ENCODE data around the gene LSMEM2.
"Not testable (repeated sequence)": the region's sequence is repeated elsewhere in the genome, so short reads cannot be mapped to it uniquely, and the experiment has no call there.

The LSMEM2 gene

GRCh38 chr3:50278123-50278879 is 586 bp upstream of the LSMEM2 start:
- no peak for DNase-seq (ENCODE audit: low read depth, low spot score)

GRCh38 chr3:50279255-50280016 is 549 bp downstream of the LSMEM2 start:
- DNase-seq (ENCODE audit: low read depth, low spot score): no peak

GRCh38 chr3:50284121-50284520 is 5.2 kb downstream of the LSMEM2 start:
- DNase-seq (ENCODE audit: low read depth, low spot score): not testable (repeated sequence)

DNA sequence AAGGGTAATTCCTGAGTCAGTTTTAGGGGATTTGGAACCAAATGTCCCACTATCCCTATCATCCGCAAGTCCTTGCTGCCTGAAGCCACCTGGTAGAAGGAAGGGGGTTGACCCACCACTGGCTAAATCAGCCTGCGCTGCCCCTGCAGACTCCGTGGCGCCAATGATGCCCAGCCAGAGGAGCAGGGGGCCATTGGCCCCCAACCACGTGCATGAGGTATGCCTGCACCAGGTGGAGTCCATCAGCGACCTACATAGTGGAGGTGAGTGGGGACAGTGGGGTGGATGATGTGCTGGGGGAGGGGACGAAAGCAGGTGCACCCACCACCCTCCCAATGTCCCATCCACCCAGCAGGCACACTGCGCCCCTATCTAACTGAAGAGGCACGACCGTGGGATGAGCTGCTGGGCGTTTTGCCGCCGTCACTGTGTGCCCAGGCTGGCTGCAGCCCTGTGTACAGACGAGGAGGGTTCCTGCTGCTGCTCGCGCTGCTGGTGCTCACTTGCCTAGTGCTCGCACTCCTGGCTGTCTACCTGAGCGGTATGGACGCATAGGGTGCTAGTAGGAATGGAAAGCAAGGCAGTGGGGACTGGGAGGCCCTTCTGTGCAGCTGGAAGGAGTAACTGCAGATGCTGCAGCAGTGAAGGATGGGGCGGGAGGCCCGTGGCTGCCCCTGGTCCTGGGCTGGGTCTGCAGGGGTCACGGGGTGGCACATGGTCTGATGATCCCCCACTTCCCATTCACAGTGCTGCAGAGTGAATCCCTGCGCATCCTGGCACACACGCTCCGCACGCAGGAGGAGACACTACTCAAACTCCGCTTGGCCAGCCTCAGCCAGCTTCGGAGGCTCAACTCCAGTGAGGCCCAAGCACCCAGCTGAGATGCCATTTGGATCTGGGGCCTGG is 7.7 kb downstream of the LSMEM2 start:
- no peak for DNase-seq (ENCODE audit: low read depth, low spot score)

- DNase-seq (ENCODE audit: low read depth, low spot score): no peak
These were observed 8.4 kb downstream of the LSMEM2 start for GRCh38 chr3:50287262-50287661.

DNA sequence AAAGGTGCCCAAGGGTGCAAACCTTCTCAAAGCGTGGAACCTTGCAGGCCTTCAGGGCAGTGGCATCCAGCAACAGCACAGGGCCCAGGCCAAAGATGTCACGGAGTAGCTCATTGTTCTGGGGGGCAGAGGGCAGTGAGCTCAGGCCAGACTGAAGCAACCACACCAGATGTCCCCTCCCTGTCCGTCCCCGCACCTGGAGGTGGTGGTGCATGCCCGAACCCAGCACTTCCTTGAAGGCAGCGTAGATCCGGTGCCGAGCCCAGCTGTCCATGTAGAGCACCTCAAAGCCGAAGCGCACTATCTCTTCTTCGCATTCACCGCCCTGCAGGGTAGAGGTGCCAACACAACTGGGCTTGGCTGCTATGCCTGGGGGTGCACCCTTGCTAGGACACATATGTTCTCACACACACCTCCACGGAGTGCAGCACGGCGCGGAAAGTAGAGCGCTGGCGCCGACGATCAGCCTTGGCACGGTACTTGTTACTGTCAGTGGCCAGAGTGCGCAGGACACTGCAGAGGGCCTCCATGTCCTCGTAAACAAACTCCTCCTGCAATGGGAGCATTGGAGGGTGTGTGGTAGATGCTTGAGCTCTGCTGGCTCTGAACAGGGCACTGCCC is 9.6 kb downstream of the LSMEM2 start:
- DNase-seq (ENCODE audit: low read depth, low spot score): no peak

- DNase-seq (ENCODE audit: low read depth, low spot score): no peak
These were observed 10.2 kb downstream of the LSMEM2 start for GRCh38 chr3:50289130-50289529.

DNA sequence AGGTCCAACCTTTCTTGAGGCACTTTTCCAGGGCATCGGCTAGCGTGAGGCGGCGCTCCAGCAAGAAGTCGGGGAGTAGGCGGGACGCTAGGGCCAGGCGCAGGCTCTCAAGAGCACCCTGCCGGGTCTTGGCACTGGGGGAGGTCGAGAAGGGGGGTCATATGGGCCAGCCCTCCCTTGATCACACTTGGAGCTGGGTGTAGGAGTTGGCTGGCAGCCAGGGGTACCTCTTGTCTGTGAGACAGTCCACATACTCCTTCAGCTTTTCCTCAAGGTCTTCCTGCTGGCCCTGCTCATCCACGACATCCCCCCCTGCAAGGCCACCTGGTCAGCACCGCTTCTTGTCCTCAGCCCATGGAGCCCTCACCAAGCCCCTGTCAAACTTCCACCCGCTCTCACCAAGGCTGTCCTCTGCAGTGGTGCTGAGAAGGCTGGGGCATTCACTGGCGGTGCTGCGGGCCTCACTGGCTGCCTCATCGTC is 11.3 kb downstream of the LSMEM2 start:
- DNase-seq (ENCODE audit: low read depth, low spot score): no peak

GRCh38 chr3:50292159-50293078 is 13.5 kb downstream of the LSMEM2 start, which contains the start of gene IFRD2:
TSS of gene IFRD2 (minus strand) at chr3:50292429. CDS start at chr3:50292274, 155 bp downstream.
- DNase-seq (ENCODE audit: low read depth, low spot score): peak; percentile 94

- DNase-seq (ENCODE audit: low read depth, low spot score): no peak
These were observed 14.4 kb downstream of the LSMEM2 start for GRCh38 chr3:50293079-50293801.

DNA sequence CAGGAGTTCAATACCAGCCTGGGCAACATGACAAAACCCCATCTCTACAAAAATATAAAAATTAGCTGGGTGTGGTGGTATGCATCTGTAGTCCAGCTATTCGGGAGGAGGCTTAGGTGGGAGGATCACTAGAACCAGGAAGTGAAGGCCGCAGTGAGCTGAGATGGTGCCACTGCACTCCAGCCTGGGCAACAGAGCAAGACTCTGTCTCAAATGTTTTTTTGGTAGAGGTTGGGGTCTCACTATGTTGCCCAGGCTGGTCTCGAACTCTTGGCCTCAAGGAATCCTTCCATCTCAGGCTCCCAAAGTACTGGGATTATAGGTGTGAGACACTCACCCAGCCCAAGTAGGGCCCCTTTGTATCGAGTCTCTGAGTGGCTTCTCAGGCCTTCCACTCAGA is 15.2 kb downstream of the LSMEM2 start:
- no peak for DNase-seq (ENCODE audit: low read depth, low spot score)

- DNase-seq (ENCODE audit: low read depth, low spot score): no peak
These were observed 15.9 kb downstream of the LSMEM2 start for GRCh38 chr3:50294492-50295403.

DNA sequence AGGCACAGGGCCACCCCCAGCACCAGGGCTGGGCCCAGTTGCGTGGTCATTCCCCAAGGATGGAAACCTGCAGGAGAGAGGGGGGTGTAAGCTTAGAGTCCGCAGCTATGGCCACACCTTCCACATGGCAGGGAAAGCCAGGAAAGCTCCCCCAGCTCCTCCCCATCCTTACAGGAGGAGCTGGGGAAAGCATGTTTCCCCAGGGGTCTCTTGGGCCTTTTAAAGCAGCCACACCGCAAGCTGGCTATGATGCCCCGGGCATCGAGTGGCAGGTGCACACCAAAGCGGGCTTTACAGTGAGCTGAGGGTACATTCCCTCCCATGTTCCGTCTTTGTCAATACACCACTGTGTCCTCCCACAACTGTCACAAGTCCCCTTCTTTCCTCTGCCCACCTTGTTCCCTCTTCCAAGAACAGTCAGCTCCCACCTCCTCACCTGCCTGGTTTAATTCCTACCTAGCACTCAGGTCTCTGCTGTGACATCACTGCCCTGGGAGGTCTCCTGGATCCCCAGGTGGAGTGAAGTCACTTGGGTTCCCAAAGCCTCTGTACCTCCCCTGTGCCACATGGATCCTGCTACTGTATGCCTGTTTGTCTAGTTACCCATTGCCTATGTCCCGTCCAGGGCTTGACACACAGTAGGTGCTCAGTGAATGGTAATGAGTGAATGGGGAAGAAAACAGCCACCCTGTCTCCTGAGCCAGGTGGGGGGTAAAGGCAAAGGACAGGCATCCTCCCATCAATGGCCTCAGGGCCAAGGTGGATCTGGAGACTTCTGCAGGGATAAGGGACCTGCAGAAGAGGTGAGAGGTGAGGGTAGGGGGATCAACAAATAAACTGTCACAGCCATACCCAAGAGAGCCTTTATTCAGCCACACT is 16.9 kb downstream of the LSMEM2 start:
- DNase-seq (ENCODE audit: low read depth, low spot score): no peak

DNA sequence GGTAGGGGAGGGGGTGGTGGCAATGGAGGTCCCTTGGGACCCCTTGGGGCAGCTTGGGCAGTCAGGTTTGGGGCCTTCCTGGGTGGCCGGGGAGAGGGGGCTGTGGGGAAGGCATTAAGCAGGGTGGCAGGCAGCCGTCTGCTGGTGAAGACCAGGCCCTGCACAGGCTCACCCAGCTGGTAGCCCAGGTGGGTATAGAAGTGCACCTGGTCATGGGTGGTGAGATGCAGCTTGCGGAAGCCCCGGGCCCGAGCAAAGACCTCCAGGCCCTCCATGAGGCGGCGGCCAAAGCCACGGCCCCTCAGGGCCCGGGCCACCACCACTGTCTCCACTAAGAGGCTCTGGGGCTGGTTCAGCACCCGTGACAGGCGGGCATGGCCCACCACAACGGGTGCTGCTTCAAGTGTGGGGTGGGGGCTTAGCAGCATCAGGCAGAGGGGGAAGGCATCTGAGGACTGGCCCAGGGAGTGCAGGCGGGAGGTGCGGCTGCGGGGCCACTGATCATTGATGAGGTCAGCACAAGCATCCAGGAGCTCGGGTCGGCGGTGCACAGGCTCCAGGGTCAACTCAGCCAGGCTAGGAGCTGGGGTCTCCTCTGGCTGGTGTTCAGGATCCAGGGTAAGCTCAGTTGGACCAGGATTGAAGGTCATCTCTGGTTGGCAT is 18.0 kb downstream of the LSMEM2 start:
- no peak for DNase-seq (ENCODE audit: low read depth, low spot score)

DNA sequence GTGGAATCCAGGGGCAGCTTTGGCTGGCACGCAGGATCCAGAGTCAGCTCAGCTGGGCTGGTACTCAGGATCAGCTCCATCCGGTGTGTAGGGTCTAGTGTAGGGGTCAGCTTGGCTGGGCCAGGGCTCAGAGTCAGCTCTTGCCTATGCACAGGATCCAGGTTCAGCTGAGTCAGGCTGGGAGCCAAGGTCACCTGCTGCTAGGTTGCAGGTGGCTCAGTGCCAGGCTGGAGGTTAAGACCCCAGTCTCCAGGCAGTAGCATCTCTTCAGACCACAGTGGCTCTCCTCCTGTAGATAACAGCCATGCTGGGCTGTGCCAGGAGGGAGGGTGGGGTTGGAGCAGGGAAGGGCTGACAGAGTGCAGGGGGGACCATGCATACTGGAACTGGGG is 18.5 kb downstream of the LSMEM2 start:
- no peak for DNase-seq (ENCODE audit: low read depth, low spot score)

- DNase-seq (ENCODE audit: low read depth, low spot score): no peak
These were observed 19.2 kb downstream of the LSMEM2 start for GRCh38 chr3:50297896-50298725.
